GM19455 (cell line): Measurements from ENCODE around the gene SORBS2.

Source experiments
- ATAC-seq: cut with Tn5 transposase; IDR thresholded peaks from one replicate; pipeline ENCODE4 v1.9.1; 2021; ENCODE audit not compliant: unreplicated experiment

The SORBS2 gene

GRCh38 chr4:185803022-185803421 is 9.0 kb downstream of the SORBS2 start:
- no peak for ATAC-seq

DNA sequence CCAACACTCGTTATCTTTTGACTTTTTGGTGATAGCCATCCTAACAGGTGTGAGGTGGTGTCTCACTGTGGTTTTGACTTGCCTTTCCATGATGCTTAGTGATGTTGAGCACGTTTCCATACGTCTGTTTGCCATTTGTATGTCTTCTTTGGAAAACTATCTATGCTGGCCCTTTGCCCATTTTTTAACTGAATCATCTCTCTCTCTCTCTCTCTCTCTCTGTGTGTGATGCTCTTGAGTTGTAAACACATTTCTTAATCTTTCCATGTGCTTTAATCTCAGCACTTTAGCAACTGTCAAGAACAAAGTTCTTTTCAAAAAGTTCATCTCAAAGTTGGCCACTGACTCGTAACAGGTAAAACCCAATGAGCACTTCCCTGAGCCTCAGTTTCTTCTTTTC is 10.5 kb downstream of the SORBS2 start:
- no peak for ATAC-seq

DNA sequence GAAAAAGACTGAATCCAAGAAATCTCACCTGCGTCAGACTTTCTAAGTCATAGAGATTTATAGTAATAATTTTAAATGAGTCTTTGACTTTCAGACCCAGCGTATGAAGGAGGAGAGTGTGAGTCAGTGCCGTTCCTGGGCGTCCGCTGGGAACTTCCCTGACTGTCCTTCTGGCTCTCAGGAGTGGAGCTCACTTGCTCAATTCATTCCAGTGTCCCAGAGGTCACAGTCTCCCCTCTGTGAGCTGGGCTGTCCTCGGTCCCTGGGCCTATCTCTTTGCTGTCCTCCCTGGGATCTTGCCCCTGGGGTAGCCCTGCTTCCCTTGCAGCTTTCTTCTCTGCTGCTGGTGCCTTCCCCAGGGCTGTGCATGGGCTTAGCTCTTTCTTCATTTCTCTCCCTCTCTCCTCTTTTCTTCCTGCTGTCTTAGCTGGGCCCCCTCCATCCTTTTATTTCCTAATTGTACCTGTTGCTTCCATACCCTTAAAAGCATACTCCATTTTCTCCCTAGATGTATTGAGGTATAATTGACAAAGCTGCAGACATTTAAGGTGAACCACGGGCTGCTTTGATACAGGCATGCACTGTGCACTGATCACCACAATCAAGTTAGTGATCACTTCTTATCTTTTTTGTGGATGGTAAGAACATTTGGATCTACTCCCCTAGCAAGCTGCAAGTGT is 11.6 kb downstream of the SORBS2 start:
- no peak for ATAC-seq

- ATAC-seq: no peak
These were observed 12.6 kb downstream of the SORBS2 start for GRCh38 chr4:185799442-185799841.

DNA sequence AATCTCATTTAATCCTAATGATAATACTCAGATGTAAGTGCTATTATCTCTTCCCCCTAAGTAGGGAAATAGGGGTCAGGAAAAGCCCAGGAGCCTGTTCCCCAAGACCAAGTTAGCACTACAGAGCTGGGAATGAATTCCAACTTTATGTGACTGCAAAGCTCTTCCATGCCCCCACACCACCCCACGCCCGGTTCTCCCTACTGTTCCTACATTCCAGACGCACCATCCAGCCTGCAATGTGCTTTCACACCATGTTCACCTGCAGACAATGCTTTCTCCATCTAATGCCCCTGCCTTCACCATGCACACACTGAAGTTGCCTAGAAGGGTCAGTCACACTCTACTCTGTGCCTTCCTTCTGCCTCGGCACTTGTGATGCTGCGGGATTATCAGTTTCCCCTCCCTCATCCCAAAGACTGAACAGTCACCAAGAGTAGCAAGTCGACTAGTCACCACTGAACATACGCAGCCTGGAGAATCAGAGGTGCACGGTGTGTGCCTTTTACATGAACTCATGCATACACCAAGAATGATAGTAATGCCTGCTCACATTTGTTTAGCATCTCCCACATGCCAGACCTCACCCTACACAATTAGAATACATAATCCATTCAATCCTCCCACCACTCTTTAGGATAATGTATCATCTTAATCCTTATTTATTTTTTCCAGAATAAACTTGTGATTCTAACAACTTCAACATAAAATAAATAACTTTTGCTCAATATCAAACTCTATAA is 14.2 kb downstream of the SORBS2 start:
- no peak for ATAC-seq

- ATAC-seq: no peak
These were observed 15.0 kb downstream of the SORBS2 start for GRCh38 chr4:185797018-185797417.

DNA sequence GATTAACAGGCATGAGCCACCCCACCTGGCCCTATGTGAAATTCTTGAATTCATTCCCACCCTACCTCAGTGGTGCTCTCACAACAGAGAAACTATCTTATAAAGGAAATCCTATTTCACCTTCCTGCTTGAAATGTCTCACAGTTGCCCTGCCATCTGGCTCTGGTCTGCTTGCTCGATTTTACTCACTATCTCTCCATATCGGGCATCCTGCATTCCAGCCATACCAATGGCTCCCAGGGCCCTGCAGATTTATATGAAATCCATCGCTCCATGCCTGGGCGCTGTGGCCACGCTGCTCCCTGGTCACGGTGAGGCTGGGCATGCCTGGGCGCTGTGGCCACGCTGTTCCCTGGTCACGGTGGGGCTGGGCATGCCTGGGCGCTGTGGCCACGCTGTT is 15.8 kb downstream of the SORBS2 start:
- ATAC-seq: no peak

DNA sequence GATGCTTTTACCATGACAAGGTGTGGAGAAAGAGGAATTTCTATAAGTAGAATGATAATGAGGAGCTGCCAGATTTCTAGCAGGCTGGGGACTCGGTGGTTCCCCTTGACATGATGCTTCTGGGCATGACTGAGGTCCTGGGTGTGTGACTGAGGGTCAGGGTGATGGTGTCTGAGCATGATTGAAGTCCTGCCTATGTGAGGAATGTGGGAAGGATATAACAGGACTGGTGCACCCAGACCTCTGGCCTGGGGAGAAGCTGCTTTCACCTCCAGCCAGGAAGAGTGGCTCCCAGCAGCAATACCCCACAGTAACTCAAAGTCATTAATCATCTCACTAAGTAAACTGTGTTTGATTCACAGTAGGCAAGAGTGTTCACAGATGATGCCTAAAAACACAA is 17.4 kb downstream of the SORBS2 start:
- ATAC-seq: no peak

- no peak for ATAC-seq
These were observed 18.3 kb downstream of the SORBS2 start for GRCh38 chr4:185793716-185794115.

- ATAC-seq: no peak
These were observed 18.9 kb downstream of the SORBS2 start for GRCh38 chr4:185793116-185793485.

DNA sequence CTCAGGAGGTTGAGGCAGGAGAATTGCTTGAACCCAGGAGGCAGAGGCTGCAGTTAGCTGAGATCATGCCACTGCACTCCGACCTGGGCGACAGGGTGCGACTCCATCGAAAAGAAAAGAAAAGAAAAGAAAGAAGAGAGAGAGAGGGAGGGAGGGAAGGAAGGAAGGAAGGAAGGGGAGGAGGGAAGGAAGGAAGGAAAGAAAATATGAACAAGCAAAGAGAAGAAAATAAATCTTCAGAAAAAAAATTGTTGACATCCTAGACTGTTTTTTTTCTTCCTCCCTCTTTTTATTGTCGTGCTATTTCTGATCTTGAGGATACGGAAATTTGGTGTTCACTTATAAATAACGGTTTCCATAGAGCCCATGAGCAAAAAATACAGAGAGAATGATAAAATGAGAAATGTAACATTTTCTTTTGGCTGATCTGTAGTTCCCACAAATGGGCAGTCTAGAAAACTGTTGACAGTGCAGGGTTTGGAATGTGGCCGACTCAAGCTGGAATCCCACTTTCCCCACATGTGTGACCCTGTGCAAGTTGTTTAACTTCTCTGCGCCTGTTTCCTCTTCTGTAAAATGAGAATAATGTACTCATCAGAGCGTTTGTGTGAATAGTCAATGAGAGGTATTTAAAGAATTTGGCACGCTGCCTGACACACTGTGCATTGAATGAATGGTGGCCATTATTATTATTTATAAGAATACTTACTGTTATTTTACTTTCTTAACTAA is 19.4 kb downstream of the SORBS2 start:
- ATAC-seq: no peak

GRCh38 chr4:185787926-185788679 is 23.9 kb downstream of the SORBS2 start:
- ATAC-seq: peak; percentile 75

- ATAC-seq: no peak
These were observed 25.6 kb downstream of the SORBS2 start for GRCh38 chr4:185786422-185786821.

DNA sequence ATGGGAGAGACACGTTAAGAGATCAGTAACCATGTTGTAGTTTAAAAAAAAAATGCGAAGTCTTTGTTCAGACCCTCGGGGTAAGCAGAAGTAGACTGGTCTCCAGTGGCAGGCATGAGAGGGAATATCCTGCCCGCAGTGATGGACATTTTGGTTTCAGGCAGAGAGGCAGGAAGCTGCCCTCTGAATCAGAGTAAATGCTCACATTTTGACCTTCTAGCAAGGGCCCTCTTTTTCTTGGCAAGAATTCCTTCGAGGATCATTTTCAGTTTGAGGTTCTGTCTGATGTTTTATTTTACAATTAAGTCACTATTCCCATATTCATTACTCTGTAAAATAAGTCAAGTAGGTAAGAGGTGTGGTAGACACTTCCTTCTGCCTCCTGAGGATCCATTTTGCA is 28.4 kb downstream of the SORBS2 start:
- ATAC-seq: no peak

- ATAC-seq: no peak
These were observed 29.5 kb downstream of the SORBS2 start for GRCh38 chr4:185782523-185782922.

DNA sequence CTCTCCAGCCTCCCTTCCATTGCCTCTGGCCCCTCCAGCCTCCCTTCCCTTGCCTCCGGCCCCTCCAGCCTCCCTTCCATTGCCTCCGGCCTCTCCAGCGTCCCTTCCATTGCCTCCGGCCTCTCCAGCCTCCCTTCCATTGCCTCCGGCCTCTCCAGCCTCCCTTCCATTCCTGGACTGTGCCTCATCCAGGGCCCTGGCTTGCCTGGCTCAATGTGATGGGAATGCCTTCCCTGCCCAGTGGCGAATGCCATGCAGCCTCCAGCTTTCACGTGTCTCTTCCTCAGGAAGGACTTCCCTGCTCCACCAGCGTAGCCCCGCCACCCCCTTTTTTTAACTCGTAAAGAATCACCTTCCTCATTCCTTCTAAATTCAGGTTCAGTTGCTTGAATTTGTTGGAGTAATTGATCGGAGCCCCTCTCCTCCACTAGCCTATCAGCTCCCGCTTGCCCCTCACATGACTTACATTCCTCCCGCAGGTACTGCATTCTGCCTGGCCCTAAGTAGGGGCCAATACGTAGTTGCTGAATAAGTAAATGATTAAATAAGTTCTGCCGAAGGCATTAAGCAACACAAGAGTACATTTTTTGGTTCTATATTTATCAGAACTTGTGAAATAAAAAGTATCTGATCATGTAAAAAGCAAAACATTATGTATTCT is 30.3 kb downstream of the SORBS2 start:
- no peak for ATAC-seq

DNA sequence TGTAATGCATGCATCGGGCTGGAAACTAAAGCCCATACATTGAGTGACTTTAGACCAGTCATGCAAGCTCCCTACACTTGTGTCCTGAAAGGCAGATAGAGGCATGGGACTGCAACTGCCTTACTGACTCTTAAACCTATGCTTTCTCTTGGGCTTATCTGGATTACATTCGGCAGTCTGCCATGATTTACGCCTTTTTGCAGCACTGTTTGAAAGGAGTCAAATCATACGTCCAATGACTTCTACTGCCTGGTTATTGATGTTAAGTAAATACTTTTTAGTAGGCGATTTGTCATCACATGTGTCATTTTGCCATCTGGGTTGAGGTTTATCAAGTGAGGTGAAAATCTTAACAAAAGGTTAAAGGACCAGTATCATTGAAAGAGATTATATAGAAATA is 31.5 kb downstream of the SORBS2 start:
- no peak for ATAC-seq

DNA sequence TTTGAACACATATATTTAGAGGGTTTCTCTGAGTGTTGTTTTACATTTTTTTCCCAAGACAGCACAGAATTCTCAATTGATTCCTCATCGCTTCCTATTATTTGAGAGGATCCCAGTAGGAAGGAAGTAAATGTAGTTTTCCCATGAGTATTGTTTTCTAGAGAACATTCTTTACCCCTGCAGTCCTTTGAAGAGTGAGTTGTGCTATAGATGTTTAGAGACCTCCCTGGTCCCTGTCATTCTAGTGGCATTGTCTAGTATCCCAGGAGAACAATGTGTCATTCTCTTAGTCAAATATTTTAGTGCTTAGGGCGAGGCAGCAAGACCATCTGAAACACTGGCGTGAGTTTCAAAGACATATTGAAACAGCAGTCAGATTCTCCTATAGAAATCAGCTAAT is 32.5 kb downstream of the SORBS2 start:
- ATAC-seq: no peak

- ATAC-seq: no peak
These were observed 33.7 kb downstream of the SORBS2 start for GRCh38 chr4:185778307-185778706.

DNA sequence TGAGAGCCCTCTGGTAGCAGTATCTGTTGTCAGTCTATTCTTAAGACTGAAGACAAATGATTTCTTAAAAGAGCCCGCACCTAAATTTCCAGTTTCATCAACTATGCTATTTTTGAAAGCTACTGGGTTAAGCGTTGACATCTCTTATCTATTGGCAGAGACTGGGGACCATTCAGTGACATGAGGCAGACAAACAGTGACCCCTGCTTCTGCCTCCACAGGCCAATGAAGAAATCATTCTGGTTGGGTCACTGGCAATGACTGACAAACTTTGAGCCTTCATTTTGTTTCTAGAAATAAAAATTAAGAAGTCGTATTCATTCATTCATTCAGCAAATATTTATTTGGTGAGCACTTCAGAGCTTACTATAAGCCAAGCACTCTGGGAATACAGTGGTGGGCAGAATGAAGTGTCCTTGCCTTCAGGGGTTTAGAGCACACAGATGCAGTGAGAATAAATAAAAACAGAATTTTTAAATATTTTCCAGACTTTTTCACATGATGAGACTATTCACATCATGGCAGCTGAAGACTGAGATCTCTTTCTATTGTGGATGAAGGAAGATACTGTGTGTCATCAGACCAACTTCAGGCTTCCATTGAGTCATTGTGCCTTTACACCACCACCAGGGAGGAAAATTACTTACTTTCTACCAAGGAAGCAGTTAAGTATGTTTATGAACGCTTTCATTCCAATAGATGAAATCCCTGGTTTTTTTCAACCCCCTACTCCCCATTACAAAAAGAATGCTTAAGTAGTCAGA is 36.0 kb downstream of the SORBS2 start:
- no peak for ATAC-seq
